Stimulated activated CD8-positive, alpha-beta memory T cell treated with anti-CD3 and anti-CD28 coated beads, Interleukin-7, amount 100 ng/mL, for 1 hour (primary cell): ENCODE results near the gene ARHGAP26.
A peak's percentile ranks its signal among the peaks of the same experiment; 100 is the strongest.

Source experiments
- DNase-seq, 2 donors: peaks; one replicate each; pipeline ENCODE4 v3.0.0-alpha.2; 2020; ENCODE audit warnings: low read depth in 2 of 2

ARHGAP26 gene, protein sequence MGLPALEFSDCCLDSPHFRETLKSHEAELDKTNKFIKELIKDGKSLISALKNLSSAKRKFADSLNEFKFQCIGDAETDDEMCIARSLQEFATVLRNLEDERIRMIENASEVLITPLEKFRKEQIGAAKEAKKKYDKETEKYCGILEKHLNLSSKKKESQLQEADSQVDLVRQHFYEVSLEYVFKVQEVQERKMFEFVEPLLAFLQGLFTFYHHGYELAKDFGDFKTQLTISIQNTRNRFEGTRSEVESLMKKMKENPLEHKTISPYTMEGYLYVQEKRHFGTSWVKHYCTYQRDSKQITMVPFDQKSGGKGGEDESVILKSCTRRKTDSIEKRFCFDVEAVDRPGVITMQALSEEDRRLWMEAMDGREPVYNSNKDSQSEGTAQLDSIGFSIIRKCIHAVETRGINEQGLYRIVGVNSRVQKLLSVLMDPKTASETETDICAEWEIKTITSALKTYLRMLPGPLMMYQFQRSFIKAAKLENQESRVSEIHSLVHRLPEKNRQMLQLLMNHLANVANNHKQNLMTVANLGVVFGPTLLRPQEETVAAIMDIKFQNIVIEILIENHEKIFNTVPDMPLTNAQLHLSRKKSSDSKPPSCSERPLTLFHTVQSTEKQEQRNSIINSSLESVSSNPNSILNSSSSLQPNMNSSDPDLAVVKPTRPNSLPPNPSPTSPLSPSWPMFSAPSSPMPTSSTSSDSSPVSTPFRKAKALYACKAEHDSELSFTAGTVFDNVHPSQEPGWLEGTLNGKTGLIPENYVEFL

DNA sequence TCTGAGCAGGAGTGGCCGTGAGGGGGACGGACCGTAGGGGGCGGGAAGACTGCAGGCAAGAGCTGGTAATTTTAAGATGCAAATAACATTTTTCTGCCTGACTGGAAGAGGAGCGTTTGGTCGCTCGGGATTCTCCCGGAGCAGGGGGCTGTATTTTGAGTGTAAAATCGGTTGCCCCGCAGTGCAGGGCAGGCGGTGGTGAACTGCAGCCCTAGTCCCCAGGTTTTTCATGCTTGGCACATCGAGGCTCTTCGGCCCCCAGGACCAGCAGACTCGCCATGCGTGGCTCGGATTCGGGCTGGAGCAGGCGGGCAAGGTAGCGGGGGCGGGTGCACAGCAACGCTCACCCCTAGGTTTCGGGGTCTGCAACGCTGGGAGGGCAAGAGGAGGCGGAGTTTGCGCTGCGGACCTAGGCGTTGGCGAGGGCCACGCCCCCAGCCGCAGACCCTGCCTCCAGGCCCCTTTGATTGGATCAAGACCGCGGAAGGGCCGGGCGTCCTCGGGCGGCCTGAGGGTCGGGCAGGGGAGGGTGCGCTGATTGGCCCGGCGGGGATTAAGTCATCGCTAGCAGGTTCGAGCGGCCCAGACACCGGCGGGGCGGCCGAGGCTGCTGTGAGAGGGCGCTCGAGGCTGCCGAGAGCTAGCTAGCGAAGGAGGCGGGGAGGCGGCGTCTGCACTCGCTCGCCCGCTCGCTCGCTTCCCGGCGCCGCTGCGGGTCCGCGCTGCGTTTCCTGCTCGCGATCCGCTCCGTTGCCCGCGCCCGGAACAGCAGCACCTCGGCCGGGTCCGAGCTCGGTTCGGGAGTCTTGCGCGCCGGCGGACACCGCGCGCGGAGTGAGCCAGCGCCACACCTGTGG, at the start of gene ARHGAP26:
TSS of gene ARHGAP26 (plus strand) at position 585 of the 857 bp plus-strand sequence. CDS start 385 bp downstream, outside the sequence.
- peak; percentile 85 to 88 for DNase-seq

DNA sequence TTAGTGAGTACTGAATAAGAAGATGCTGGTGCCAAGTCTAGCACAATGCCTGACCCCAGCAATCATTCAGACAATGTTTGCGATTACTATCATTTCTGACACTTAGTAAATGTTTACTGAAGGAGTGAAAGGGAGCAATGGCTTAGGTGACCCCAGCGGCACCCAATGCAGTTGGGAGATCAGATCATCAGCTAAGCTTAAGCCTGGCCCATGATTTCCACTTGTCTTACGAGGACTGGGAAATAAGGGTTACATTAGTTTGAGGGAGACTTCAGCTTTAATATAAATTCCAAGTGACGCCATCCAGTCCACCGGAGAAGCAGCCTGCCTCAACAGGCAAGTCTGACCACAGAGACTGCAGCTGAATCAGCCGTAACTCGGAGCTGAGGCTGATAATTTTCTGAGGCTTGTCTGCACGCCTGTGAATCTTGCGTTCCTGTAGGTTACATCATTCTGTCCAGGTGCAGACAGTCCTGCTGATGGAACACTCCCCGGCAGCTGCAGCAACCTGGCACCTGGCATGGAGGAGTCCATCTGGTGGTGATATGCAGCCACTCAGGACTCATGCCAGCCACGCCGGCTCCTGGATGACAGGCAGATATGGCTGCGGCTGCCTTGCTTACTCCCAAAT, 49.4 kb upstream of the ARHGAP26 start:
- DNase-seq: no peak

DNA sequence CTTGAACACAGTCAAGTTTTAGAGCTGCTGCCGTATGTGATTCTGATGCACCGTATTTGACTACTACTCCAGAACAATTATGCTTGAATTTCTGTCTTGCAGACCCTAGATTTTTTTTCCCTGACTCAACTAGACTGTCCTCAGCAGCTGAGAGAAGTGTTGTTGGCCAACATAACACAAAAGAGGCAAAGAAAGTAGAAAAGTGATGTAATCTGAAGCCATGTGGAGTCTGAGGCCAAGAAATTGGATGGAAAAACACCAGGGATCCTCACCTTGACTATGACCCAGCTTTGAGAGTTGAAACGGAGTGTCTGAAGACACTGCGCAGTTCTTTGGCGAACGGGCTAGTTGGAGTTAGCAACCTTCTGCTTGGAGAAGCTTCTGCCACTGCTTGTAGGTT, 48.0 kb upstream of the ARHGAP26 start:
- DNase-seq: no peak

DNA sequence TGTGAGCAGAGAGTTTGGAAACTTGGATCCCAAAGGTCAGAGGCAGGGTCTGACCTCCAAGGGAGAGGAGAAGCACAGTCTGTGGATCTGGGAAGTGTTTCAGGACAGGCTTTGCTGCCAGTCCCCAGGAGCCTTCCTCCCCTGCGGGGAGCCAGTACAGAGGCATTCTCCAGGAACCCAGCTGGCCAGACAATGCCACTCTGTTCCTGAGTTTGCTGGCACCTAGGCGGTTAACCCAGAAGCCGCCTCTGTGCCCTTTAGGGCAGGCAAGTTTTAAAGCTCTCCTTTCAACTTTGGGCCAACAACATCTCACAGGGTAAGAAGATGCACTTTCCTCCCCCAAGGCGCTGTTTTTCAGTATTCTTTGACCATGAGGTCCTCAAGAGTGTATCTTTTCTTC, 47.3 kb upstream of the ARHGAP26 start:
- DNase-seq: no peak

- DNase-seq: no peak
Observed at GRCh38 chr5:142724821-142725220, 45.4 kb upstream of the ARHGAP26 start.

- no peak for DNase-seq
Observed at GRCh38 chr5:142725231-142726187, 44.7 kb upstream of the ARHGAP26 start.

GRCh38 chr5:142726188-142726731, 43.9 kb upstream of the ARHGAP26 start:
- no peak for DNase-seq

DNA sequence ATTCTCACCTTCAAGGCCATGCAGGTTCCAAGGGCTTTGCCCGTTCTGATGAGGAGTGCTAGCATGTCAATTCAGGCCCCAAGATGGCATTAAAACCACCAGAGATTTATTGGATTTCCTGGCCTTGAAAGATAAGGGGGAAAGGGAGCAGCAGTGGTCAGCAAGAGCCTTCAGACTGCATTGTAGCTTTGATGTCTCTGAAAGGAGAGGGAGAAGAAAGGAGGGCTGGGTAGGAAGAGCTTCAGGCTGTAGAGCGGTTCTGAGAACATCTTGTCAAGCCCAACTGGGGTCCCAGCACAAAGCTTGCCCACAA, 42.5 kb upstream of the ARHGAP26 start:
- no peak for DNase-seq

GRCh38 chr5:142735323-142736246, 34.6 kb upstream of the ARHGAP26 start:
- DNase-seq: no peak

DNA sequence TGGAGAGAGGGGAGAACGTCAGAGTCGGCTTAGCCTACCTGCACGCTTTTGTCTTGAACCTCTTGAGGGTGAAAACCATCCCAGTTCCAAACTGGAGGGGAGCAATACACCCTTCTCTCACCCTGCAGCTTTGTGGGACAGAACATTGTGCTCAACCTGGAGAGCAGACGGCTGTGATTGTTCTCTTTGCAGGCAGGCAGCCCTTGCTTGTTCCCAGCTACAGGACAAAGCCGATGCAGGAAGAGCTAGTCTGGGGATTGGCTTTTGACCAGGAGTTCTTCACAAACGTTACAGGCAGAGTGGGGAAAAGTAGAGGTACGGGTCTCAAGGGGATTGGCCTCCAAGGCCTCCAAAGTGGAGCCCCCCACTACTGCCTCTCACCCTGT, 33.9 kb upstream of the ARHGAP26 start:
- DNase-seq: no peak

GRCh38 chr5:142737179-142737578, 33.0 kb upstream of the ARHGAP26 start:
- DNase-seq: no peak

- DNase-seq: no peak
Observed at GRCh38 chr5:142740474-142741242, 29.5 kb upstream of the ARHGAP26 start.

GRCh38 chr5:142743592-142744441, 26.4 kb upstream of the ARHGAP26 start:
- DNase-seq: no peak

- no peak for DNase-seq
Observed at GRCh38 chr5:142745268-142745667, 24.9 kb upstream of the ARHGAP26 start.

GRCh38 chr5:142746532-142747433, 23.4 kb upstream of the ARHGAP26 start:
- DNase-seq: no peak

DNA sequence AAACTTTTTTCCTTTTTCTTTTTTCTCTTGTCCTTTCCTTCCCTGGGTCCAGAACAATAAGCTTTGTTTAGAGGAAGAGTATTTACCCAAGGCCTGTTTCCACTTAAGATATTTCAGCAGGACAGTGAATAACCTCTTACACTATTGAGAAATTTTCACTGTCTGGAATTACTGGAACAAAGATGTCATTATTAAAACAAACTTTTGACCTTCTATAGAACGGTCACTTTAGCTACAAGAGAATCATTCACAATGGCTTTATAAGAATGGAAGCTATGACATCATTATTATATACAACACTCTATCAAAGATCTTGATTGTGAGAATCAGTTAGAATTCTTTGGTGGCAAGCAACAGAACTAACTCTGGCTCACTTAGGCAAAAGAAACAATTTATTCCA, 22.0 kb upstream of the ARHGAP26 start:
- no peak for DNase-seq
